SK-N-SH treated with all-trans-retinoic acid at 6 μM for 48 hours (cell line): ENCODE results near the gene CTNNA3.

Experiments
- CSDC2 ChIP-seq: fragments of 250-450 bp; sonication (Bioruptor Pico); IDR thresholded peaks from 2 replicates; pipeline ENCODE4 v1.5.0; 2020; ENCODE audit warnings: mild to moderate bottlenecking, moderate library complexity
- ESRRG ChIP-seq: fragments of 250-450 bp; sonication (Bioruptor Pico); IDR thresholded peaks from 2 replicates; pipeline ENCODE4 v1.6.1; 2021; ENCODE audit warnings: mild to moderate bottlenecking
- TCF4 ChIP-seq: fragments of 250-450 bp; sonication (Bioruptor Pico); IDR thresholded peaks from 2 replicates; pipeline ENCODE4 v1.8.0; 2021; ENCODE audit warnings: mild to moderate bottlenecking, moderate library complexity, borderline replicate concordance
- ZFP30 ChIP-seq: fragments of 450-650 bp; formaldehyde crosslinking; IDR thresholded peaks from 2 replicates; pipeline ENCODE4 v1.5.0; 2022; ENCODE audit warnings: mild to moderate bottlenecking, moderate library complexity

DNA sequence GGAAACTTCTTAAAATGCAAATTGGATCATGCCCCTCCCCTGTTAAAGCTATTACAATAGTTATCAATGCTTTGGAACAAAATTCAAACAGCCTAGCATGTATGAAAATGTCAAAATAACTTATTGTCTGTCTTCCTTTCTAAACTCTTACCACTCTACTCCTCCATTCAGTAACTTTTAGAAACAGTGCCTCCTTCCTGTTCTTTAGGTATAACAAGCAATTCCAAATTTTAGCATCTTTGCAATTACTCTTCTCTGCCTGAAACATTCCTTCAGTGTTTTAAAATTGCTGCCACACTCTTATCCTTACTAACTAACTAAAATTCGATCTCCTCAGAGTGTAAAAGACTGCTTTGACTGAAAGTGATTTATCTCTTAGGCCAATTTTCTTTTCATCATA is 1430.6 kb downstream of the CTNNA3 start:
- TF ChIP-seq CSDC2 (no peak), TCF4 (CRISPR knock-in tag) (no peak), ZFP30 (CRISPR knock-in tag) (no peak), ESRRG (CRISPR knock-in tag) (no peak)
